Fibroblast of lung (primary cell): ENCODE data around the gene ACADS. TPM values are rescaled to one million over a fixed set of nuclear protein-coding genes. Genes with fewer than 3 reads are reported as not detected.

Experiments used
- DNase-seq, 2 donors: peaks; one replicate each; pipeline versions ENCODE4 v3.0.0 to v3.0.0-alpha.2; 2010; ENCODE audit warnings: low read depth in 2 of 2
- H2AFZ ChIP-seq: 2 replicates; pipeline ENCODE4 v1.5.1; 2012; ENCODE audit warnings: low read length, control low read depth, inconsistent platforms
- H3K27ac ChIP-seq: 2 replicates; pipeline ENCODE4 v1.5.1; 2011; ENCODE audit warnings: low read length, control low read depth; ENCODE audit not compliant: insufficient read depth
- H3K27me3 ChIP-seq: 2 replicates; pipeline ENCODE4 v1.5.1; 2011; ENCODE audit warnings: mild to moderate bottlenecking, low read length; ENCODE audit not compliant: control insufficient read depth, insufficient read depth
- H3K36me3 ChIP-seq: 2 replicates; pipeline ENCODE4 v1.5.1; 2011; ENCODE audit warnings: low read length; ENCODE audit not compliant: control insufficient read depth, insufficient read depth
- H3K4me1 ChIP-seq: 2 replicates; pipeline ENCODE4 v1.5.1; 2011; ENCODE audit warnings: low read length; ENCODE audit not compliant: control insufficient read depth, insufficient read depth; ENCODE audit errors: extremely low read depth
- H3K4me2 ChIP-seq: 2 replicates; pipeline ENCODE4 v1.5.1; 2011; ENCODE audit warnings: low read length, control low read depth; ENCODE audit not compliant: insufficient read depth; ENCODE audit errors: extremely low read depth
- H3K4me3 ChIP-seq, 4 experiments: fragments of 200-600 bp in 1 of 4; sonication (generic) in 1 of 4; replicated peaks in 1 of 4; 2 replicates each; pipeline ENCODE4 v1.5.1; 2011 to 2016; ENCODE audit warnings: low read length in 4 of 4, low read depth in 3 of 4, mild to moderate bottlenecking in 3 of 4, control low read depth in 2 of 4, inconsistent platforms in 1 of 4, mixed read lengths in 1 of 4; ENCODE audit not compliant: insufficient read depth in 1 of 4; ENCODE audit errors: control extremely low read depth in 1 of 4
- H3K79me2 ChIP-seq: 2 replicates; pipeline ENCODE4 v1.5.1; 2012; ENCODE audit warnings: mild to moderate bottlenecking, low read length, inconsistent platforms; ENCODE audit not compliant: control insufficient read depth, insufficient read depth
- H3K9ac ChIP-seq: 2 replicates; pipeline ENCODE4 v1.5.1; 2011; ENCODE audit warnings: mild to moderate bottlenecking, low read length, control low read depth; ENCODE audit not compliant: insufficient read depth
- H3K9me3 ChIP-seq: 2 replicates; pipeline ENCODE4 v1.5.1; 2012; ENCODE audit warnings: low read depth, low read length; ENCODE audit not compliant: control insufficient read depth, insufficient read depth
- H4K20me1 ChIP-seq: 2 replicates; pipeline ENCODE4 v1.5.1; 2011; ENCODE audit warnings: low read length; ENCODE audit not compliant: control insufficient read depth, insufficient read depth; ENCODE audit errors: extremely low read depth
- EZH2 ChIP-seq: IDR thresholded peaks from 2 replicates; pipeline ENCODE4 v1.5.1; 2012; ENCODE audit warnings: low read length, control low read depth, mild to moderate bottlenecking; ENCODE audit errors: missing control alignments
- polyA plus RNA-seq, 2 donors: library from polyadenylated mRNA; depleted of rRNA in 1 of 2; stranded (reverse) in 1 of 2; unstranded in 1 of 2; fragments of >200 nt; gene quantifications; 2 replicates each; pipeline ENCODE4 v1.2.1, GENCODE V29; 2011 to 2012; ENCODE audit warnings: missing spikeins in 1 of 2
- total RNA-seq: library from RNA; depleted of rRNA; stranded (reverse); fragments of >200 nt; gene quantifications from 2 replicates; pipeline ENCODE4 v1.2.1, GENCODE V29; 2014
- TF ChIP-seq, protein P1 (sequence below), 2 donors: IDR thresholded peaks in 1 of 2; conservative IDR thresholded peaks in 1 of 2; 1 replicate in 1 of 2; 2 replicates in 1 of 2; pipeline ENCODE4 v1.5.1; 2011 to 2012; ENCODE audit warnings: low read length in 2 of 2, control low read depth in 1 of 2, inconsistent platforms in 1 of 2, low read depth in 1 of 2, mild to moderate bottlenecking in 1 of 2

ACADS gene
- total and polyA plus RNA-seq, 2 donors (not counting 1 experiment from before 2014, with no cell fraction given): 4.5 to 15.9 TPM

DNA sequence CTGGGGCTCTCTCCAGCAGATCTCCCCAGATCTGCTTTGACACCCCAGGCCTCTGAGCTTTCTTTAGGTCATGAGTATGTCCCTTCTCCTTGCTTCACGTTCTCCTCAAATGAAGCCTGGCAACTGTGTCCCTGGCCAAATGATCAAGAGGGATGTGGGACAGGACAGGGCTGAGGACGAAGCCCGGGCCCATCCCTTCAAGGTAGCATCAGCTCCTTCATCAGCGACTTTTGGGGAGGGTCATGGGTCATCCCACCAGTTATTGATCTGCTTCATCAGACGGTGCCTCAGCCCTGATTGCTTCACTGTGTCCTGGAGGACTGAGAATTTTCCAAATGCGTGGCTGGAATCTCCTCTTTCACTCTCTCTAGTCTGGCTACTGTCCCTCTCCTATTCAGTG lies 32.3 kb downstream of the ACADS start:
- H3K4me2 ChIP-seq: no peak overlapping the region
- no peak for TF ChIP-seq EZH2
- TF ChIP-seq, protein P1, sequence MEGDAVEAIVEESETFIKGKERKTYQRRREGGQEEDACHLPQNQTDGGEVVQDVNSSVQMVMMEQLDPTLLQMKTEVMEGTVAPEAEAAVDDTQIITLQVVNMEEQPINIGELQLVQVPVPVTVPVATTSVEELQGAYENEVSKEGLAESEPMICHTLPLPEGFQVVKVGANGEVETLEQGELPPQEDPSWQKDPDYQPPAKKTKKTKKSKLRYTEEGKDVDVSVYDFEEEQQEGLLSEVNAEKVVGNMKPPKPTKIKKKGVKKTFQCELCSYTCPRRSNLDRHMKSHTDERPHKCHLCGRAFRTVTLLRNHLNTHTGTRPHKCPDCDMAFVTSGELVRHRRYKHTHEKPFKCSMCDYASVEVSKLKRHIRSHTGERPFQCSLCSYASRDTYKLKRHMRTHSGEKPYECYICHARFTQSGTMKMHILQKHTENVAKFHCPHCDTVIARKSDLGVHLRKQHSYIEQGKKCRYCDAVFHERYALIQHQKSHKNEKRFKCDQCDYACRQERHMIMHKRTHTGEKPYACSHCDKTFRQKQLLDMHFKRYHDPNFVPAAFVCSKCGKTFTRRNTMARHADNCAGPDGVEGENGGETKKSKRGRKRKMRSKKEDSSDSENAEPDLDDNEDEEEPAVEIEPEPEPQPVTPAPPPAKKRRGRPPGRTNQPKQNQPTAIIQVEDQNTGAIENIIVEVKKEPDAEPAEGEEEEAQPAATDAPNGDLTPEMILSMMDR (conservative IDR thresholded peaks at IDR 0.05 in 1 of 2, IDR thresholded peaks at IDR 0.05 in 1 of 2; ENCODE audit: low read depth in 1 of 2, low read length in 2 of 2): no peak
- no peak overlapping the region for H2AFZ ChIP-seq
- no peak overlapping the region for H3K27ac ChIP-seq
- H3K36me3 ChIP-seq: peaks cover 2% of the 10 kb centered on the region
- no peak for DNase-seq
- H4K20me1 ChIP-seq: no peaks in the 10 kb centered on the region
- no peaks in the 10 kb centered on the region for H3K27me3 ChIP-seq
- no peaks in the 10 kb centered on the region for H3K79me2 ChIP-seq
- no peak overlapping the region for H3K4me3 ChIP-seq
- no peak overlapping the region for H3K9ac ChIP-seq
- no peaks in the 10 kb centered on the region for H3K4me1 ChIP-seq
- no peaks in the 10 kb centered on the region for H3K9me3 ChIP-seq

DNA sequence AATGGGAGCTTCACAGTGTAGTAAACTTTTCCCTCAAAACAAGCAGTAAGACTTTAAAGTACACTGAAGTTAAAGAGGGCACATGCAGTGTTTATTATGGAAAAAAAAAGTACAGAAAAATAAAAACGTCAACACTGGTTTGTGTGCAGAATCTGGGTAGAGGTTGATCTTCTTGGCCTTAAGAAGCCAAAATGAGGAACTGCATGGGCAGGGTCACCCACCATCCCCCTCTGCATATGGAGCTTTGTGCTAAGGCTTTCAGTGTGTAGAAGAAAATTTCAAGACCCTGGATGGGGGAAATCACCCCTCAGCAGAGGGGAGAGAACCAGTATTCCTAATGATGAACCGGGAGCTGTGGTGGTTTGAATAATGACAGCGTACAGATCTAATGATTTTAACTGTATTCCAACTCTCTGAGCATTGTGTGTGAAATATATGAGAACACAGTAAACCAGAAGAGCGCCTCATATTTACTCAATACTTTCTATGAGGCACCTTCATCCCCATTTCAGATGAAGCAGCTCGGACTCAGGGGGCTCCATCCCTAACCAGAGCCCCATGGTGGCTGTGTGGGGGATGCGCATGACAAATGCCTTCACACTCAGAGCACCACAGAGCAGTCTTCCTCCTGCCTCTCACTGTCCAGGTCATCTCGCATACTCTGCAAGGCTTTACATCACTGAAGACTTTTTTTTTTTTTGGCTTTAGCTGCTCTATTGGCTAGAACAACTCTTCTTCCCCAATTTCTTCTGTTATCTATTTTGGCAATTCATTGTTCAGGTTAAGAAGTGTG lies 33.4 kb downstream of the ACADS start:
- Histone ChIP-seq H3K4me2 (no peak overlapping the region), H3K9ac (no peak overlapping the region), H3K9me3 (no peaks in the 10 kb centered on the region), H3K27ac (no peak overlapping the region), H3K4me1 (no peaks in the 10 kb centered on the region), H3K79me2 (no peaks in the 10 kb centered on the region), H2AFZ (no peak overlapping the region), H3K4me3 (no peak overlapping the region), H4K20me1 (no peaks in the 10 kb centered on the region), H3K27me3 (no peaks in the 10 kb centered on the region), H3K36me3 (peaks cover 6% of the 10 kb centered on the region)
- DNase-seq: no peak
- no peak for TF ChIP-seq EZH2
- TF ChIP-seq, protein P1 (conservative IDR thresholded peaks at IDR 0.05 in 1 of 2, IDR thresholded peaks at IDR 0.05 in 1 of 2; ENCODE audit: low read depth in 1 of 2, low read length in 2 of 2): no peak

DNA sequence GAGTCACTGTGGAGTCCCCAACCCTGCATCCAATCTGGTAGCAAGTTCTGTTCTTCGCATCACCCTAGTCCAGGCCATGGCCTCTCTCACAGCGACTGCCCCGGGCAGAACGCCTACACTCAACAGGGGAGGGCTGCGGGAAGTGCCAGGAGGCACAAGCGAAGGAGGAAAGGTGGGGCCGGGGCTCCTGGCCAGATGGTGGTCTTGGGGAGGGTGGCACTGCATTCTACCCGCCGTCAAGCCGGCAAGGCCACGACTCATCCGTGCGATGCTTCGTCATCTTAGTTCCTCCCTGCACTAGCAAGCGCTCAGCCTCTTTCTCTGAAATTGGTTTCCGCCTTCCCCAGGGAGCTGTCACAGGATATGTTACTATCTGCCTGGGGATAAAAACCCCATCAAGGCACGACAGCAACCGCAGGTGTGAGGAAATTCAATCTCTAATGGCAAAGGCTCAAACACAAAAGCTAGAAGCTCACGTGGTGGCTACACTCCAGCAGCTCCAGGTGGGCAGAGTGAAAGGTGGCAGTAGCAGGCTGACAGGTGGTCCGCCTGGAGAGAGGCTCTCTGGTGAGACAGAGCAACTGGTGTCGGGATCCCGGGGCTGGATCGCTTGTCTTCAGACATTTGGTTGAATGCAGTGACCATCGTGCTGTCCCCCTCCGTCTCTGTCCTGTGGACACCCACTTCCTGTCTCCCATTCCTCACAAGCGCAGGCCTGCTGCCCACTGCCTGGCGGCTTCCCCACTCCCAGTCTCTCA lies 34.1 kb downstream of the ACADS start:
- H3K9me3 ChIP-seq: no peaks in the 10 kb centered on the region
- no peak overlapping the region for H3K27ac ChIP-seq
- TF ChIP-seq EZH2: no peak
- TF ChIP-seq, protein P1 (conservative IDR thresholded peaks at IDR 0.05 in 1 of 2, IDR thresholded peaks at IDR 0.05 in 1 of 2; ENCODE audit: low read depth in 1 of 2, low read length in 2 of 2): no peak
- no peaks in the 10 kb centered on the region for H3K79me2 ChIP-seq
- H4K20me1 ChIP-seq: no peaks in the 10 kb centered on the region
- peaks cover 6% of the 10 kb centered on the region for H3K36me3 ChIP-seq
- H3K4me2 ChIP-seq: no peak overlapping the region
- H3K4me3 ChIP-seq: no peak overlapping the region
- H3K4me1 ChIP-seq: no peaks in the 10 kb centered on the region
- H2AFZ ChIP-seq: no peak overlapping the region
- no peak overlapping the region for H3K9ac ChIP-seq
- DNase-seq: no peak
- no peaks in the 10 kb centered on the region for H3K27me3 ChIP-seq
